SU-DHL-6 (cell line): ENCODE data around the gene TCEAL9.

ENCODE experiments used
- EZH2phosphoT487 ChIP-seq: fragments of 200-600 bp; sonication (generic), shearing (Covaris generic); conservative IDR thresholded peaks from 2 replicates; pipeline ENCODE4 v1.6.1; 2018; ENCODE audit warnings: mild to moderate bottlenecking, antibody characterized with exemption, low read length, moderate library complexity, mixed read lengths
- TF ChIP-seq, protein P1 (sequence below): fragments of 200-600 bp; sonication (generic); IDR thresholded peaks from one replicate; pipeline ENCODE4 v1.5.1; 2017; ENCODE audit warnings: antibody characterized with exemption, mild to moderate bottlenecking, low read length, moderate library complexity; ENCODE audit not compliant: insufficient read depth, poor library complexity, severe bottlenecking

DNA sequence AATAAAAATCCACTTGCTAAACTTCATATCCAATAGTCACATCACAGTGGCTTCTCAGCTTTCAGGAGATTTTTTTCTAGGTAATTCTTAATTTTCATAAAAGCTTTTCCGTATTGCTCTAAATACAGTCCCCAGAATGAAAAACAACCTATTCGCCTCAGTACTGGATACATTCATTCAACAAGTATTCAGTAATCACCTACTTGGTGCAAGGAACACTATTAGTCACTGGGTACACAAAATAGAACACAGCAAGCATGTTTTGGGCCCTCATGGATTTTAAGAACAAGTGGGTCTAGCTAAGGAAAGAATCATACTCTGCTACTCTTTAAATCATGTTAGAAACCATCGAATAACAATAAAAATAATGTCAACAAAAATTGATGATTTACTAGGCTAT lies 17.3 kb downstream of the TCEAL9 start:
- TF ChIP-seq, protein P1, sequence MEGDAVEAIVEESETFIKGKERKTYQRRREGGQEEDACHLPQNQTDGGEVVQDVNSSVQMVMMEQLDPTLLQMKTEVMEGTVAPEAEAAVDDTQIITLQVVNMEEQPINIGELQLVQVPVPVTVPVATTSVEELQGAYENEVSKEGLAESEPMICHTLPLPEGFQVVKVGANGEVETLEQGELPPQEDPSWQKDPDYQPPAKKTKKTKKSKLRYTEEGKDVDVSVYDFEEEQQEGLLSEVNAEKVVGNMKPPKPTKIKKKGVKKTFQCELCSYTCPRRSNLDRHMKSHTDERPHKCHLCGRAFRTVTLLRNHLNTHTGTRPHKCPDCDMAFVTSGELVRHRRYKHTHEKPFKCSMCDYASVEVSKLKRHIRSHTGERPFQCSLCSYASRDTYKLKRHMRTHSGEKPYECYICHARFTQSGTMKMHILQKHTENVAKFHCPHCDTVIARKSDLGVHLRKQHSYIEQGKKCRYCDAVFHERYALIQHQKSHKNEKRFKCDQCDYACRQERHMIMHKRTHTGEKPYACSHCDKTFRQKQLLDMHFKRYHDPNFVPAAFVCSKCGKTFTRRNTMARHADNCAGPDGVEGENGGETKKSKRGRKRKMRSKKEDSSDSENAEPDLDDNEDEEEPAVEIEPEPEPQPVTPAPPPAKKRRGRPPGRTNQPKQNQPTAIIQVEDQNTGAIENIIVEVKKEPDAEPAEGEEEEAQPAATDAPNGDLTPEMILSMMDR, result no peak
- TF ChIP-seq EZH2phosphoT487, result no peak
